Smooth muscle cell of bladder (primary cell): Measurements from ENCODE around the gene MAGI2. TPM values are rescaled to one million over a fixed set of nuclear protein-coding genes. Genes with fewer than 3 reads are reported as not detected.

Experiments
- total RNA-seq: library from RNA; depleted of rRNA; stranded (reverse); fragments of >200 nt; gene quantifications from 2 replicates; pipeline ENCODE4 v1.2.3, GENCODE V29; 2014

The MAGI2 gene
- total RNA-seq: 8.2 and 8.5 TPM in 2 replicates

DNA sequence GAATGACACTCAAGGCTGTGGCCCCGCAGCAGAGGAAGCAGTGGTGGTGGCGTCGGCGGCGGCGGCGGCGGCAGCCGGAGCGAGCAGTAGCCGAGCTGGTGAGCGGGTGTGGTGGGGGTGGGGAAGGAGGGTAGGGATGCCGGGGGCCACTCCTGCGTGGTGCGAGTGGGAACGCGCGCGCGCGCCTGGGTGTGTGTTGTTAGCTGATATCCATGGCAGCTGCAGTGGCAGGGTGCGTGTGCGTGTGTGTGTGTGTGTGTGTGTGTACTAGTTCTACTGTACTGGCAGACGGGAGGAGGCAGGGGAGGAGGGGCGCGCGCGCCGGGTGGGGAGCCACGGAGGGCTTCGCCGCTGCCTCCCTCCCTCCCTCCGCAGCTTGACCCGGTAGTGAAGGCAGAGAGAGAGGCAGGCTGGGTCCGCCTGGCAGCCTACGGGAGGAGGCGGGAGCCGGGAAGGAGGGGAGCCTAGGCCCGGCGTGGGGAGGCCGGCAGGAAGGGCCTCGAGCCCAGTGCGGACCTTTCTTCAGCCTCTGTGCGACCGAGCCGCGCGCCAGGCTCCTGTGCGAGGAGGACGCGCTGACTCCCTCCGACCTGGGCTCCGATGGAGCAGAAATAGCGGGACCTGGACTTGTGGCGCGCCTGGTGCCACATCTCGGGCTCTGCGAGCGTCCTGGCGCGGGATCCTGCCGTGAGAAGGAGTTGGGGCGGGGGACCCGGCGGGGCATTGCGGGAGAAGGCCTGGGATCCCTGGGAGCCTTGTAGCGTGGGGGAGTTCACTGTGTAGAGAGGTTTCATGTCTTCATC lies at the start of gene MAGI2:
TSS of gene MAGI2 (minus strand) at position 110 of the 803 bp plus-strand sequence. CDS start 347 bp downstream, outside the sequence.

